HepG2 (cell line): ENCODE results near the gene MS4A14.

Source experiments
- ATF7 ChIP-seq, 2 experiments: fragments of 450-650 bp in 1 of 2; sonication (generic) in 1 of 2; formaldehyde crosslinking in 1 of 2; IDR thresholded peaks; 2 replicates each; pipeline versions ENCODE4 v1.4.0 to v1.6.1; 2016 to 2020; ENCODE audit warnings: antibody characterized with exemption in 1 of 2, mild to moderate bottlenecking in 1 of 2, missing genetic modification reagents in 1 of 2
- CBX5 ChIP-seq: sonication (generic); formaldehyde crosslinking; IDR thresholded peaks from 2 replicates; pipeline ENCODE4 v1.4.0; 2020; ENCODE audit warnings: missing genetic modification reagents, borderline replicate concordance
- POLR2A ChIP-seq, 2 experiments: IDR thresholded peaks; 2 replicates each; pipeline ENCODE4 v1.6.1; 2011; ENCODE audit warnings: low read depth in 2 of 2, low read length in 2 of 2, mild to moderate bottlenecking in 1 of 2, moderate library complexity in 1 of 2; ENCODE audit not compliant: insufficient read depth in 1 of 2
- SP1 ChIP-seq, 2 experiments: fragments of 450-650 bp in 1 of 2; sonication (generic) in 1 of 2; formaldehyde crosslinking in 1 of 2; IDR thresholded peaks; 2 replicates each; pipeline versions ENCODE4 v1.4.0 to v1.6.1; 2016 to 2020; ENCODE audit warnings: missing genetic modification reagents in 1 of 2
- TCF12 ChIP-seq, 2 experiments: fragments of 450-650 bp in 1 of 2; sonication (generic) in 1 of 2; formaldehyde crosslinking in 1 of 2; IDR thresholded peaks; 2 replicates each; pipeline versions ENCODE4 v1.6.1 to v1.8.0; 2017 to 2022; ENCODE audit warnings: antibody characterized with exemption in 1 of 2, mild to moderate bottlenecking in 1 of 2, missing genetic modification reagents in 1 of 2, moderate library complexity in 1 of 2
- ZNF792 ChIP-seq: IDR thresholded peaks from 2 replicates; pipeline ENCODE4 v1.6.1; 2016
- TF ChIP-seq, protein P1 (sequence below): sonication (generic); formaldehyde crosslinking; IDR thresholded peaks from 2 replicates; pipeline ENCODE4 v1.8.1; 2023; ENCODE audit warnings: mild to moderate bottlenecking, inconsistent platforms, moderate library complexity, missing genetic modification reagents, borderline replicate concordance
- TF ChIP-seq, protein P2 (sequence below), 2 experiments: IDR thresholded peaks; 2 replicates each; pipeline ENCODE4 v1.6.1; 2011 to 2012; ENCODE audit warnings: low read length in 2 of 2, borderline replicate concordance in 1 of 2, low read depth in 1 of 2, mild to moderate bottlenecking in 1 of 2, moderate library complexity in 1 of 2
- TF ChIP-seq, protein P3 (sequence below), 2 experiments: sonication (generic) in 1 of 2; formaldehyde crosslinking in 1 of 2; IDR thresholded peaks; 2 replicates each; pipeline versions ENCODE4 v1.5.1 to v1.6.1; 2011 to 2020; ENCODE audit warnings: borderline replicate concordance in 1 of 2, low read depth in 1 of 2, low read length in 1 of 2, mild to moderate bottlenecking in 1 of 2, missing genetic modification reagents in 1 of 2, moderate library complexity in 1 of 2
- TF ChIP-seq, protein P4 (sequence below): sonication (generic); formaldehyde crosslinking; conservative IDR thresholded peaks from 2 replicates; pipeline ENCODE4 v1.4.0; 2020; ENCODE audit warnings: missing genetic modification reagents
- TF ChIP-seq, protein P5 (sequence below): sonication (generic); formaldehyde crosslinking; IDR thresholded peaks from 2 replicates; pipeline ENCODE4 v1.4.0; 2020; ENCODE audit warnings: missing genetic modification reagents

DNA sequence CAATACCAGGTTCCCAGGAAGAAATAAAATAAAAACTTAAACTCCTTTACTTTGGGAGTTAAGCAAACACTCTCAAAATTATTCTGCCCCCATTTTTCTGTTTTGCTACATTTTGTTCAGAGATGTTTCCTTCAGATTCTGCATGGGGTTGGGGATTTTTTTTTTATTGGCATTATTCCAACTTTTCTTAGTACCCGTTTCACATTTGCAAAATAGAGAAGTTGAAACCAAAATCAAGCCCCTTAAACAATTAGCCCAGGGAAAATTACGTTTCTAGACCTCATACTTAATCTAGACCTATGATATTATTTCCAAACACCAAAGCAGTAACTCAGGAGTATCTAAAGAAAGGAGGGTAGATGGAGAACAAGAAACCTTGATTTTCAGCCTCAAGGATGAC lies 38.5 kb upstream of the MS4A14 start:
- no peak for TF ChIP-seq TCF12 (IDR thresholded peaks at IDR 0.05)
- TF ChIP-seq TCF12 (CRISPR knock-in tag; IDR thresholded peaks at IDR 0.05): no peak
- TF ChIP-seq, protein P1, sequence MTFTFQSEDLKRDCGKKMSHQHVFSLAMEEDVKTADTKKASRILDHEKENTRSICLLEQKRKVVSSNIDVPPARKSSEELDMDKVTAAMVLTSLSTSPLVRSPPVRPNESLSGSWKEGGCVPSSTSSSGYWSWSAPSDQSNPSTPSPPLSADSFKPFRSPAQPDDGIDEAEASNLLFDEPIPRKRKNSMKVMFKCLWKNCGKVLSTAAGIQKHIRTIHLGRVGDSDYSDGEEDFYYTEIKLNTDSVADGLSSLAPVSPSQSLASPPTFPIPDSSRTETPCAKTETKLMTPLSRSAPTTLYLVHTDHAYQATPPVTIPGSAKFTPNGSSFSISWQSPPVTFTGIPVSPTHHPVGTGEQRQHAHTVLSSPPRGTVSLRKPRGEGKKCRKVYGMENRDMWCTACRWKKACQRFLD: no peak
- TF ChIP-seq, protein P2, sequence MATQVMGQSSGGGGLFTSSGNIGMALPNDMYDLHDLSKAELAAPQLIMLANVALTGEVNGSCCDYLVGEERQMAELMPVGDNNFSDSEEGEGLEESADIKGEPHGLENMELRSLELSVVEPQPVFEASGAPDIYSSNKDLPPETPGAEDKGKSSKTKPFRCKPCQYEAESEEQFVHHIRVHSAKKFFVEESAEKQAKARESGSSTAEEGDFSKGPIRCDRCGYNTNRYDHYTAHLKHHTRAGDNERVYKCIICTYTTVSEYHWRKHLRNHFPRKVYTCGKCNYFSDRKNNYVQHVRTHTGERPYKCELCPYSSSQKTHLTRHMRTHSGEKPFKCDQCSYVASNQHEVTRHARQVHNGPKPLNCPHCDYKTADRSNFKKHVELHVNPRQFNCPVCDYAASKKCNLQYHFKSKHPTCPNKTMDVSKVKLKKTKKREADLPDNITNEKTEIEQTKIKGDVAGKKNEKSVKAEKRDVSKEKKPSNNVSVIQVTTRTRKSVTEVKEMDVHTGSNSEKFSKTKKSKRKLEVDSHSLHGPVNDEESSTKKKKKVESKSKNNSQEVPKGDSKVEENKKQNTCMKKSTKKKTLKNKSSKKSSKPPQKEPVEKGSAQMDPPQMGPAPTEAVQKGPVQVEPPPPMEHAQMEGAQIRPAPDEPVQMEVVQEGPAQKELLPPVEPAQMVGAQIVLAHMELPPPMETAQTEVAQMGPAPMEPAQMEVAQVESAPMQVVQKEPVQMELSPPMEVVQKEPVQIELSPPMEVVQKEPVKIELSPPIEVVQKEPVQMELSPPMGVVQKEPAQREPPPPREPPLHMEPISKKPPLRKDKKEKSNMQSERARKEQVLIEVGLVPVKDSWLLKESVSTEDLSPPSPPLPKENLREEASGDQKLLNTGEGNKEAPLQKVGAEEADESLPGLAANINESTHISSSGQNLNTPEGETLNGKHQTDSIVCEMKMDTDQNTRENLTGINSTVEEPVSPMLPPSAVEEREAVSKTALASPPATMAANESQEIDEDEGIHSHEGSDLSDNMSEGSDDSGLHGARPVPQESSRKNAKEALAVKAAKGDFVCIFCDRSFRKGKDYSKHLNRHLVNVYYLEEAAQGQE (IDR thresholded peaks at IDR 0.05; ENCODE audit: borderline replicate concordance in 1 of 2, low read depth in 1 of 2, low read length in 2 of 2): no peak
- TF ChIP-seq, protein P3, sequence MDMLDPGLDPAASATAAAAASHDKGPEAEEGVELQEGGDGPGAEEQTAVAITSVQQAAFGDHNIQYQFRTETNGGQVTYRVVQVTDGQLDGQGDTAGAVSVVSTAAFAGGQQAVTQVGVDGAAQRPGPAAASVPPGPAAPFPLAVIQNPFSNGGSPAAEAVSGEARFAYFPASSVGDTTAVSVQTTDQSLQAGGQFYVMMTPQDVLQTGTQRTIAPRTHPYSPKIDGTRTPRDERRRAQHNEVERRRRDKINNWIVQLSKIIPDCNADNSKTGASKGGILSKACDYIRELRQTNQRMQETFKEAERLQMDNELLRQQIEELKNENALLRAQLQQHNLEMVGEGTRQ (IDR thresholded peaks at IDR 0.05; ENCODE audit: low read depth, low read length): no peak
- TF ChIP-seq, protein P3 (CRISPR knock-in tag; IDR thresholded peaks at IDR 0.05; ENCODE audit: borderline replicate concordance): no peak
- no peak for TF ChIP-seq ZNF792 (CRISPR knock-in tag)
- TF ChIP-seq CBX5 (CRISPR knock-in tag): no peak
- TF ChIP-seq, protein P4, sequence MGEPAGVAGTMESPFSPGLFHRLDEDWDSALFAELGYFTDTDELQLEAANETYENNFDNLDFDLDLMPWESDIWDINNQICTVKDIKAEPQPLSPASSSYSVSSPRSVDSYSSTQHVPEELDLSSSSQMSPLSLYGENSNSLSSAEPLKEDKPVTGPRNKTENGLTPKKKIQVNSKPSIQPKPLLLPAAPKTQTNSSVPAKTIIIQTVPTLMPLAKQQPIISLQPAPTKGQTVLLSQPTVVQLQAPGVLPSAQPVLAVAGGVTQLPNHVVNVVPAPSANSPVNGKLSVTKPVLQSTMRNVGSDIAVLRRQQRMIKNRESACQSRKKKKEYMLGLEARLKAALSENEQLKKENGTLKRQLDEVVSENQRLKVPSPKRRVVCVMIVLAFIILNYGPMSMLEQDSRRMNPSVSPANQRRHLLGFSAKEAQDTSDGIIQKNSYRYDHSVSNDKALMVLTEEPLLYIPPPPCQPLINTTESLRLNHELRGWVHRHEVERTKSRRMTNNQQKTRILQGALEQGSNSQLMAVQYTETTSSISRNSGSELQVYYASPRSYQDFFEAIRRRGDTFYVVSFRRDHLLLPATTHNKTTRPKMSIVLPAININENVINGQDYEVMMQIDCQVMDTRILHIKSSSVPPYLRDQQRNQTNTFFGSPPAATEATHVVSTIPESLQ (CRISPR knock-in tag): no peak
- no peak for TF ChIP-seq SP1 (IDR thresholded peaks at IDR 0.05)
- no peak for TF ChIP-seq SP1 (CRISPR knock-in tag; IDR thresholded peaks at IDR 0.05)
- TF ChIP-seq, protein P5, sequence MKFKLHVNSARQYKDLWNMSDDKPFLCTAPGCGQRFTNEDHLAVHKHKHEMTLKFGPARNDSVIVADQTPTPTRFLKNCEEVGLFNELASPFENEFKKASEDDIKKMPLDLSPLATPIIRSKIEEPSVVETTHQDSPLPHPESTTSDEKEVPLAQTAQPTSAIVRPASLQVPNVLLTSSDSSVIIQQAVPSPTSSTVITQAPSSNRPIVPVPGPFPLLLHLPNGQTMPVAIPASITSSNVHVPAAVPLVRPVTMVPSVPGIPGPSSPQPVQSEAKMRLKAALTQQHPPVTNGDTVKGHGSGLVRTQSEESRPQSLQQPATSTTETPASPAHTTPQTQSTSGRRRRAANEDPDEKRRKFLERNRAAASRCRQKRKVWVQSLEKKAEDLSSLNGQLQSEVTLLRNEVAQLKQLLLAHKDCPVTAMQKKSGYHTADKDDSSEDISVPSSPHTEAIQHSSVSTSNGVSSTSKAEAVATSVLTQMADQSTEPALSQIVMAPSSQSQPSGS (CRISPR knock-in tag): no peak
- no peak for TF ChIP-seq POLR2A (IDR thresholded peaks at IDR 0.05; ENCODE audit: insufficient read depth in 1 of 2, low read depth in 2 of 2, low read length in 2 of 2)
- no peak for TF ChIP-seq ATF7 (IDR thresholded peaks at IDR 0.05)
- no peak for TF ChIP-seq ATF7 (CRISPR knock-in tag; IDR thresholded peaks at IDR 0.05)
